K562 (cell line): ENCODE data around the gene SPSB1. TPM values are rescaled to one million over a fixed set of nuclear protein-coding genes. Genes with fewer than 3 reads are reported as not detected.

Experiments
- ATAC-seq: fragments of 200-7000 bp; cut with Tn5 transposase; 3 replicates; pipeline ENCODE4 v1.9.1; 2020; ENCODE audit warnings: moderate library complexity
- BruUV-seq: library from RNA; stranded (reverse); fragments of 400-500 nt; replicated peaks from 2 replicates; lab custom pipeline; 2021; lab: Mats Ljungman, UMichigan
- CTCF ChIA-PET: fragments of 300-600 bp; formaldehyde crosslinking; extraction: SDS; loops from one replicate; lab custom pipeline; 2021; ENCODE audit warnings: low intra/inter-chr PET ratio; lab: Yijun Ruan, JAX
- POLR2A ChIA-PET: fragments of 300-600, 350-650 bp; sonication (Branson Sonifier 250); formaldehyde crosslinking; extraction: SDS; loops from one replicate; lab custom pipeline; 2021; ENCODE audit warnings: antibody characterized with exemption, inconsistent platforms; lab: Yijun Ruan, JAX
- DNase-seq, 4 experiments: peaks; one replicate each; pipeline versions ENCODE4 v3.0.0 to v3.0.0-alpha.2; 2011 to 2018; ENCODE audit warnings: low spot score in 3 of 4, mixed read lengths in 3 of 4; ENCODE audit errors: extremely low read depth in 1 of 4
- FAIRE-seq: peaks from 2 replicates; lab custom pipeline; 2011; peaks lifted over from hg19 to GRCh38; lab: Jason Lieb, UNC
- H2AFZ ChIP-seq: 2 replicates; pipeline ENCODE4 v1.6.0; 2011; ENCODE audit warnings: low read depth, low read length, control low read depth, inconsistent platforms
- H3K27ac ChIP-seq: fragments of 200-600 bp; 3 replicates; pipeline ENCODE4 v1.8.0; 2011; ENCODE audit warnings: low read depth, mild to moderate bottlenecking, control low read depth, inconsistent platforms, low read length, moderate library complexity, mixed read lengths; ENCODE audit errors: extremely low read depth
- H3K27me3 ChIP-seq, 2 experiments: fragments of 300-600 bp in 1 of 2; 2 replicates in 1 of 2; 3 replicates in 1 of 2; pipeline versions ENCODE4 v1.6.0 to v1.8.0; 2011; ENCODE audit warnings: inconsistent platforms in 2 of 2, low read length in 2 of 2, mild to moderate bottlenecking in 1 of 2, mixed read lengths in 1 of 2, moderate library complexity in 1 of 2; ENCODE audit not compliant: control insufficient read depth in 2 of 2, insufficient read depth in 2 of 2
- H3K36me3 ChIP-seq: fragments of 300-600 bp; 3 replicates; pipeline ENCODE4 v1.8.0; 2011; ENCODE audit warnings: mild to moderate bottlenecking, low read length, inconsistent platforms; ENCODE audit not compliant: control insufficient read depth, insufficient read depth
- H3K4me1 ChIP-seq, 2 experiments: fragments of 200-600 bp in 1 of 2; replicated peaks in 1 of 2; 2 replicates in 1 of 2; 3 replicates in 1 of 2; pipeline versions ENCODE4 v1.5.1 to v1.8.0; 2011; ENCODE audit warnings: inconsistent platforms in 2 of 2, low read length in 2 of 2, mild to moderate bottlenecking in 1 of 2, mixed read lengths in 1 of 2, moderate library complexity in 1 of 2; ENCODE audit not compliant: control insufficient read depth in 2 of 2, insufficient read depth in 2 of 2
- H3K4me2 ChIP-seq: 2 replicates; pipeline ENCODE4 v1.6.1; 2011; ENCODE audit warnings: low read length, control low read depth, inconsistent platforms, mixed read lengths; ENCODE audit not compliant: insufficient read depth
- H3K4me3 ChIP-seq: fragments of 200-600 bp; sonication (generic), shearing (Covaris generic); 2 replicates; pipeline ENCODE4 v1.5.1; 2016; ENCODE audit warnings: control low read depth, inconsistent platforms
- H3K79me2 ChIP-seq: fragments of 200-600 bp; 3 replicates; pipeline ENCODE4 v1.8.0; 2011; ENCODE audit warnings: low read length, inconsistent platforms; ENCODE audit not compliant: control insufficient read depth, insufficient read depth
- H3K9ac ChIP-seq, 2 experiments: 2 replicates each; pipeline versions ENCODE4 v1.6.0 to v1.6.1; 2011; ENCODE audit warnings: low read depth in 2 of 2, low read length in 2 of 2, control low read depth in 1 of 2, inconsistent platforms in 1 of 2, mild to moderate bottlenecking in 1 of 2, mixed read lengths in 1 of 2; ENCODE audit not compliant: insufficient read depth in 1 of 2
- H3K9me1 ChIP-seq: one replicate; pipeline ENCODE4 v1.6.0; 2011; ENCODE audit warnings: inconsistent platforms, mild to moderate bottlenecking, low read length, moderate library complexity; ENCODE audit not compliant: control insufficient read depth, insufficient read depth
- H3K9me3 ChIP-seq: replicated peaks from 2 replicates; pipeline ENCODE4 v1.5.1; 2011; ENCODE audit warnings: low read depth, low read length, inconsistent platforms; ENCODE audit not compliant: control insufficient read depth, insufficient read depth
- H4K20me1 ChIP-seq: replicated peaks from 2 replicates; pipeline ENCODE4 v1.6.1; 2011; ENCODE audit warnings: low read length, inconsistent platforms, mixed read lengths; ENCODE audit not compliant: control insufficient read depth, insufficient read depth
- CAMTA2 ChIP-seq: fragments of 250-450 bp; sonication (Bioruptor Pico); conservative IDR thresholded peaks from 2 replicates; pipeline ENCODE4 v1.5.1; 2022
- CBFB ChIP-seq: sonication (generic); formaldehyde crosslinking; IDR thresholded peaks from 2 replicates; pipeline ENCODE4 v1.4.0; 2020; ENCODE audit warnings: mild to moderate bottlenecking, missing genetic modification reagents
- ELF1 ChIP-seq: fragments of 200-800 bp; sonication (Bioruptor generic); IDR thresholded peaks from 2 replicates; pipeline ENCODE4 v1.6.1; 2016; ENCODE audit warnings: missing genetic modification characterization, missing compliant biosample characterization
- GATA2 ChIP-seq: sonication (generic); formaldehyde crosslinking; IDR thresholded peaks from 2 replicates; pipeline ENCODE4 v1.4.0; 2020; ENCODE audit warnings: mild to moderate bottlenecking, missing genetic modification reagents
- HMGN3 ChIP-seq: IDR thresholded peaks from 2 replicates; pipeline ENCODE4 v1.6.1; 2011; ENCODE audit warnings: borderline replicate concordance, low read depth, mild to moderate bottlenecking, mixed read lengths, low read length; ENCODE audit not compliant: insufficient read length; ENCODE audit errors: extremely low read depth
- IRF2 ChIP-seq: sonication (generic); formaldehyde crosslinking; IDR thresholded peaks from 2 replicates; pipeline ENCODE4 v1.8.1; 2022; ENCODE audit warnings: mild to moderate bottlenecking, missing genetic modification reagents
- KLF1 ChIP-seq: fragments of 450-650 bp; IDR thresholded peaks from 2 replicates; pipeline ENCODE4 v1.6.1; 2016; ENCODE audit warnings: missing genetic modification characterization, missing compliant biosample characterization
- POLR3G ChIP-seq: IDR thresholded peaks from 2 replicates; pipeline ENCODE4 v1.6.1; 2011; ENCODE audit not compliant: insufficient read length, insufficient replicate concordance; ENCODE audit errors: extremely low read depth
- RB1 ChIP-seq: fragments of 450-650 bp; IDR thresholded peaks from 2 replicates; pipeline ENCODE4 v1.6.1; 2017; ENCODE audit warnings: low read depth, mild to moderate bottlenecking
- SIX5 ChIP-seq, 2 experiments: IDR thresholded peaks; 2 replicates each; pipeline ENCODE4 v1.6.1; 2011; ENCODE audit warnings: low read length in 2 of 2, borderline replicate concordance in 1 of 2, low read depth in 1 of 2, mild to moderate bottlenecking in 1 of 2, moderate library complexity in 1 of 2; ENCODE audit not compliant: insufficient read depth in 1 of 2
- SMAD4 ChIP-seq: fragments of 250-450 bp; sonication (Bioruptor Pico); conservative IDR thresholded peaks from 2 replicates; pipeline ENCODE4 v1.8.0; 2021; ENCODE audit warnings: inconsistent platforms, mild to moderate bottlenecking, moderate library complexity
- SOX6 ChIP-seq: fragments of 450-650 bp; IDR thresholded peaks from 2 replicates; pipeline ENCODE4 v1.6.1; 2014; ENCODE audit warnings: mild to moderate bottlenecking
- SRF ChIP-seq, 2 experiments: fragments of 250-450, 450-650 bp in 1 of 2; sonication (Bioruptor Pico) in 1 of 2; sonication (generic) in 1 of 2; formaldehyde crosslinking; IDR thresholded peaks; 2 replicates each; pipeline versions ENCODE4 v1.5.0 to v1.5.1; 2020 to 2022; ENCODE audit warnings: mild to moderate bottlenecking in 1 of 2, missing genetic modification reagents in 1 of 2
- TAF7 ChIP-seq: fragments of 450-650 bp; IDR thresholded peaks from 2 replicates; pipeline ENCODE4 v1.6.1; 2016; ENCODE audit warnings: missing genetic modification characterization, missing compliant biosample characterization
- TRIM28 ChIP-seq: fragments of 450-650 bp; IDR thresholded peaks from 2 replicates; pipeline ENCODE4 v1.6.1; 2017
- ZBTB17 ChIP-seq: fragments of 450-650 bp; formaldehyde crosslinking; IDR thresholded peaks from 2 replicates; pipeline ENCODE4 v1.4.0; 2020; ENCODE audit warnings: mild to moderate bottlenecking
- ZNF184 ChIP-seq: sonication (generic); formaldehyde crosslinking; IDR thresholded peaks from 2 replicates; pipeline ENCODE4 v1.5.0; 2020; ENCODE audit warnings: missing genetic modification reagents
- ZNF3 ChIP-seq: fragments of 250-450 bp; sonication (Bioruptor Pico); IDR thresholded peaks from 2 replicates; pipeline ENCODE4 v1.5.0; 2021; ENCODE audit warnings: mild to moderate bottlenecking, moderate library complexity
- ZNF644 ChIP-seq: fragments of 200-800 bp; sonication (Bioruptor generic); IDR thresholded peaks from 2 replicates; pipeline ENCODE4 v1.6.1; 2016; ENCODE audit warnings: low read depth, missing genetic modification characterization, missing compliant biosample characterization
- WGBS: fragments of 100-300 bp; shearing (Covaris generic); methylation state at CpG from one replicate; pipeline ENCODE4 v1.1.6; 2016; ENCODE audit warnings: low coverage, mixed read lengths; ENCODE audit not compliant: insufficient coverage; ENCODE audit errors: missing lambda C conversion rate; 5-methylcytosine and 5-hydroxymethylcytosine counted together
- in situ Hi-C: fragments of 300-500 bp; cut with MboI; formaldehyde crosslinking; loops from 4 replicates; pipeline ENCODE4 v1.15.0; 2018; ENCODE audit warnings: inconsistent platforms, mixed read lengths
- intact Hi-C: fragments of 100-400 bp; cut with micrococcal nuclease; formaldehyde crosslinking; loops from 2 replicates; pipeline ENCODE4 v1.14.2; 2022
- polyA plus RNA-seq, 8 experiments: library from polyadenylated mRNA; depleted of rRNA in 4 of 8; stranded (reverse) in 5 of 8; unstranded in 3 of 8; fragments of >200 nt; fragmentation: Nextera tagmentation in 2 of 8; fragmentation: Illumina TruSeq in 1 of 8; extraction: Ambion mirVana in 2 of 8; extraction: Trizol in 1 of 8; gene quantifications; 2 replicates each; pipeline versions ENCODE4 v1.2.1 to v1.2.3, GENCODE V29; 2011 to 2014; ENCODE audit warnings: inconsistent platforms in 1 of 8, missing spikeins in 1 of 8
- total RNA-seq, 7 experiments: library from RNA; depleted of rRNA in 6 of 7; stranded (reverse); fragments of >200 nt in 6 of 7; fragmentation: Illumina TruSeq in 2 of 7; extraction: Trizol in 2 of 7; gene quantifications; 2 replicates each; pipeline versions ENCODE4 v1.2.1 to v1.2.3, GENCODE V29; 2011 to 2021; ENCODE audit warnings: low replicate concordance in 1 of 7
- TF ChIP-seq, protein P1 (sequence below): fragments of 250-450 bp; sonication (Bioruptor Pico); IDR thresholded peaks from 2 replicates; pipeline ENCODE4 v1.6.1; 2021; ENCODE audit warnings: mild to moderate bottlenecking

The SPSB1 gene
- total and polyA plus RNA-seq, 9 of the 15 experiments (the other 6 are each of a cell fraction or from before 2014, with no cell fraction given): 0.06 to 0.35 (median 0.14) TPM; not detected in 6

- Histone ChIP-seq H3K27ac (no peak overlapping the region), H3K4me2 (no peak overlapping the region), H3K4me3 (no peak overlapping the region), H4K20me1 (peaks cover 36% of the 10 kb centered on the region), H3K27me3 (peaks cover 65 to 91% of the 10 kb centered on the region in 2 experiments), H2AFZ (no peak overlapping the region), H3K4me1 (peaks cover 0 to 5% of the 10 kb centered on the region in 2 experiments; a peak in 1 of 5 replicates), H3K9me3 (no peaks in the 10 kb centered on the region), H3K9me1 (no peaks in the 10 kb centered on the region), H3K79me2 (no peaks in the 10 kb centered on the region), H3K9ac (no peak overlapping the region), H3K36me3 (no peaks in the 10 kb centered on the region)
- intact Hi-C loops (no loop called here), in situ Hi-C loops (no loop called here)
- ChIA-PET CTCF (no interaction called here), POLR2A (interaction anchor here (1.0 to 1.4 kb wide), 2 partner anchors 9 to 21 kb away, joined by 3 read pairs; no protein-coding TSS in a partner anchor)
- TF ChIP-seq KLF1 (tag) (no peak), ZNF184 (CRISPR knock-in tag) (no peak), IRF2 (CRISPR knock-in tag) (no peak), SOX6 (no peak), SMAD4 (CRISPR knock-in tag) (no peak), RB1 (no peak), TAF7 (tag) (no peak), ZNF644 (tag) (no peak), GATA2 (CRISPR knock-in tag) (no peak), ZNF3 (CRISPR knock-in tag) (no peak), SRF (CRISPR knock-in tag; IDR thresholded peaks at IDR 0.05) (no peak), SIX5 (IDR thresholded peaks at IDR 0.05; ENCODE audit: borderline replicate concordance in 1 of 2, insufficient read depth in 1 of 2, low read depth in 1 of 2, low read length in 2 of 2) (no peak), ZBTB17 (CRISPR knock-in tag) (no peak), POLR3G (no peak), TRIM28 (no peak), CAMTA2 (no peak), HMGN3 (no peak), ELF1 (tag) (no peak), CBFB (CRISPR knock-in tag) (no peak)
- TF ChIP-seq, protein P1, sequence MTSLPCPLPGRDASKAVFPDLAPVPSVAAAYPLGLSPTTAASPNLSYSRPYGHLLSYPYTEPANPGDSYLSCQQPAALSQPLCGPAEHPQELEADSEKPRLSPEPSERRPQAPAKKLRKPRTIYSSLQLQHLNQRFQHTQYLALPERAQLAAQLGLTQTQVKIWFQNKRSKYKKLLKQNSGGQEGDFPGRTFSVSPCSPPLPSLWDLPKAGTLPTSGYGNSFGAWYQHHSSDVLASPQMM (CRISPR knock-in tag): no peak
- WGBS: 1% methylated on average over 12 of the region's 12 CpGs
- no peak for DNase-seq
- BruUV-seq: no TSS peak
- ATAC-seq: no peak
- FAIRE-seq: no peak
Measured at GRCh38 chr1:9328715-9329114, 36.0 kb downstream of the SPSB1 start.
